ENCODE data around the gene KIF3B. TPM values are rescaled to one million over a fixed set of nuclear protein-coding genes. Genes with fewer than 3 reads are reported as not detected.

KIF3B gene
- total RNA-seq, 4 donors from 2014 or later: 4.8 to 8.7 (median 6.4) TPM

- in situ Hi-C loops (cut with MboI; ENCODE audit: low sequenced_read_pairs in 4 of 4) (no loop called here), intact Hi-C loops (cut with DNase I; ENCODE audit: low total_unique reads) (no loop called here)
- no peak overlapping the region for H3K4me3 ChIP-seq
- H3K9me3 ChIP-seq: no peaks in the 10 kb centered on the region
- no peaks in the 10 kb centered on the region for H3K36me3 ChIP-seq
- no peak for ATAC-seq
- H3K4me1 ChIP-seq: no peaks in the 10 kb centered on the region
- no peak overlapping the region for H3K27ac ChIP-seq
- DNase-seq: no peak
- no peak for TF ChIP-seq POLR2A (IDR thresholded peaks at IDR 0.05)
- TF ChIP-seq CTCF (IDR thresholded peaks at IDR 0.05 in 4 of 5, conservative IDR thresholded peaks at IDR 0.05 in 1 of 5): no peak
- no peaks in the 10 kb centered on the region for H3K27me3 ChIP-seq
Observed at GRCh38 chr20:32344835-32345506, 67.5 kb downstream of the KIF3B start.

- DNase-seq (no peak), ATAC-seq (no peak)
- Histone ChIP-seq H3K4me1 (no peaks in the 10 kb centered on the region), H3K27me3 (no peaks in the 10 kb centered on the region), H3K27ac (no peak overlapping the region), H3K4me3 (no peak overlapping the region), H3K36me3 (no peaks in the 10 kb centered on the region), H3K9me3 (no peaks in the 10 kb centered on the region)
- intact Hi-C loops (cut with DNase I; ENCODE audit: low total_unique reads) (no loop called here), in situ Hi-C loops (cut with MboI; ENCODE audit: low sequenced_read_pairs in 4 of 4) (no loop called here)
- no peak for TF ChIP-seq CTCF (IDR thresholded peaks at IDR 0.05 in 4 of 5, conservative IDR thresholded peaks at IDR 0.05 in 1 of 5)
- no peak for TF ChIP-seq POLR2A (IDR thresholded peaks at IDR 0.05)
Observed at GRCh38 chr20:32348207-32348606, 70.8 kb downstream of the KIF3B start.

- no peaks in the 10 kb centered on the region for H3K36me3 ChIP-seq
- intact Hi-C loops (cut with DNase I; ENCODE audit: low total_unique reads) (loop anchor here (10.0 kb wide), 1 partner anchor 1644 kb away; the partner anchor contains the start of gene RALY), in situ Hi-C loops (cut with MboI; ENCODE audit: low sequenced_read_pairs in 4 of 4) (no loop called here)
- no peaks in the 10 kb centered on the region for H3K4me1 ChIP-seq
- ATAC-seq (no peak), DNase-seq (no peak)
- H3K4me3 ChIP-seq: no peak overlapping the region
- no peaks in the 10 kb centered on the region for H3K27me3 ChIP-seq
- H3K27ac ChIP-seq: no peak overlapping the region
- no peak for TF ChIP-seq POLR2A (IDR thresholded peaks at IDR 0.05)
- no peaks in the 10 kb centered on the region for H3K9me3 ChIP-seq
Observed at GRCh38 chr20:32350421-32350820, 73.0 kb downstream of the KIF3B start.

GRCh38 chr20:32352121-32352720 is 74.8 kb downstream of the KIF3B start:
- Histone ChIP-seq H3K9me3 (no peaks in the 10 kb centered on the region), H3K36me3 (no peaks in the 10 kb centered on the region), H3K27ac (no peak overlapping the region), H3K27me3 (no peaks in the 10 kb centered on the region), H3K4me3 (no peak overlapping the region), H3K4me1 (peaks cover 5 to 7% of the 10 kb centered on the region in 2 donors)
- DNase-seq (no peak), ATAC-seq (no peak)
- no peak for TF ChIP-seq POLR2A (IDR thresholded peaks at IDR 0.05)
- TF ChIP-seq CTCF (IDR thresholded peaks at IDR 0.05 in 4 of 5, conservative IDR thresholded peaks at IDR 0.05 in 1 of 5): no peak
- intact Hi-C loops (cut with DNase I; ENCODE audit: low total_unique reads) (loop anchor here (10.0 kb wide), 1 partner anchor 1643 kb away; the partner anchor contains the start of gene RALY), in situ Hi-C loops (cut with MboI; ENCODE audit: low sequenced_read_pairs in 4 of 4) (no loop called here)

- Histone ChIP-seq H3K27ac (no peak overlapping the region), H3K27me3 (no peaks in the 10 kb centered on the region), H3K4me1 (peaks cover 6 to 9% of the 10 kb centered on the region in 2 donors), H3K4me3 (no peak overlapping the region), H3K36me3 (no peaks in the 10 kb centered on the region), H3K9me3 (no peaks in the 10 kb centered on the region)
- in situ Hi-C loops (cut with MboI; ENCODE audit: low sequenced_read_pairs in 4 of 4) (no loop called here), intact Hi-C loops (cut with DNase I; ENCODE audit: low total_unique reads) (loop anchor here (10.0 kb wide), 1 partner anchor 1641 kb away; the partner anchor contains the start of gene RALY)
- DNase-seq: no peak
- ATAC-seq: no peak
- TF ChIP-seq CTCF (IDR thresholded peaks at IDR 0.05 in 4 of 5, conservative IDR thresholded peaks at IDR 0.05 in 1 of 5) (no peak), POLR2A (IDR thresholded peaks at IDR 0.05) (no peak)
Observed at GRCh38 chr20:32353848-32354496, 76.5 kb downstream of the KIF3B start.
